HepG2 (cell line): Measurements from ENCODE around the gene TXNDC12. TPM values are rescaled to one million over a fixed set of nuclear protein-coding genes. Genes with fewer than 3 reads are reported as not detected.
A peak's percentile ranks its signal among the peaks of the same experiment; 100 is the strongest.

Experiments
- CBX1 ChIP-seq: IDR thresholded peaks from one replicate; pipeline ENCODE4 v1.6.1; 2016; ENCODE audit warnings: antibody characterized with exemption, low read depth
- CTCF ChIP-seq: sonication (generic); formaldehyde crosslinking; IDR thresholded peaks from 2 replicates; pipeline ENCODE4 v1.5.0; 2020; ENCODE audit warnings: mild to moderate bottlenecking, missing genetic modification reagents, moderate library complexity
- GMEB2 ChIP-seq: IDR thresholded peaks from 2 replicates; pipeline ENCODE4 v1.6.1; 2016; ENCODE audit warnings: missing biosample characterization, missing genetic modification reagents, low read depth
- KMT2B ChIP-seq: IDR thresholded peaks from 2 replicates; pipeline ENCODE4 v1.6.1; 2016; ENCODE audit warnings: missing genetic modification reagents, missing compliant biosample characterization
- MAZ ChIP-seq, 2 experiments: sonication (generic) in 1 of 2; formaldehyde crosslinking in 1 of 2; IDR thresholded peaks; 2 replicates each; pipeline versions ENCODE4 v1.5.0 to v1.6.1; 2012 to 2020; ENCODE audit warnings: low read depth in 2 of 2, mild to moderate bottlenecking in 2 of 2, borderline replicate concordance in 1 of 2, improper control_type of control experiment in 1 of 2, low read length in 1 of 2, missing genetic modification reagents in 1 of 2, moderate library complexity in 1 of 2
- MBD4 ChIP-seq: IDR thresholded peaks from 2 replicates; pipeline ENCODE4 v1.6.1; 2012; ENCODE audit warnings: low read length, inconsistent platforms, borderline replicate concordance
- NFYC ChIP-seq: IDR thresholded peaks from 2 replicates; pipeline ENCODE4 v1.6.1; 2016; ENCODE audit warnings: missing genetic modification reagents, missing compliant biosample characterization
- RFXAP ChIP-seq: sonication (generic); formaldehyde crosslinking; IDR thresholded peaks from 2 replicates; pipeline ENCODE4 v1.4.0; 2020; ENCODE audit warnings: missing genetic modification reagents, borderline replicate concordance
- RNF2 ChIP-seq: fragments of 450-650 bp; conservative IDR thresholded peaks from 2 replicates; pipeline ENCODE4 v1.6.1; 2016; ENCODE audit warnings: low read depth
- TARDBP ChIP-seq: sonication (generic); formaldehyde crosslinking; IDR thresholded peaks from 2 replicates; pipeline ENCODE4 v1.8.0; 2022; ENCODE audit warnings: mild to moderate bottlenecking, missing genetic modification reagents
- YEATS2 ChIP-seq: sonication (generic); formaldehyde crosslinking; IDR thresholded peaks from 2 replicates; pipeline ENCODE4 v1.4.0; 2020; ENCODE audit warnings: missing genetic modification reagents, borderline replicate concordance
- ZKSCAN8 ChIP-seq: IDR thresholded peaks from 2 replicates; pipeline ENCODE4 v1.6.1; 2016; ENCODE audit warnings: borderline replicate concordance, missing genetic modification reagents, missing compliant biosample characterization
- ZNF335 ChIP-seq: sonication (generic); formaldehyde crosslinking; IDR thresholded peaks from 2 replicates; pipeline ENCODE4 v1.4.0; 2020; ENCODE audit warnings: missing genetic modification reagents
- ZNF674 ChIP-seq: sonication (generic); formaldehyde crosslinking; IDR thresholded peaks from 2 replicates; pipeline ENCODE4 v1.5.0; 2020; ENCODE audit warnings: low read depth, mild to moderate bottlenecking, missing genetic modification reagents
- ZSCAN9 ChIP-seq: IDR thresholded peaks from 2 replicates; pipeline ENCODE4 v1.6.1; 2016; ENCODE audit warnings: borderline replicate concordance
- polyA plus RNA-seq, 8 experiments: library from polyadenylated mRNA; depleted of rRNA in 3 of 8; stranded (reverse) in 7 of 8; unstranded in 1 of 8; fragments of >200 nt; fragmentation: Illumina TruSeq in 4 of 8; extraction: Trizol in 4 of 8; gene quantifications; 2 replicates each; pipeline versions ENCODE4 v1.2.1 to v1.2.3, GENCODE V29; 2011 to 2016; ENCODE audit warnings: low read depth in 4 of 8, missing spikeins in 1 of 8, mixed read lengths in 1 of 8; ENCODE audit not compliant: insufficient read depth in 1 of 8
- total RNA-seq, 5 experiments: library from RNA; depleted of rRNA; stranded (reverse); fragments of >200 nt; fragmentation: Illumina TruSeq; extraction: Trizol; gene quantifications; 2 replicates each; pipeline ENCODE4 v1.2.3, GENCODE V29; 2016; ENCODE audit warnings: low read depth in 1 of 5
- TF ChIP-seq, protein P1 (sequence below): sonication (generic); formaldehyde crosslinking; IDR thresholded peaks from 2 replicates; pipeline ENCODE4 v1.4.0; 2020; ENCODE audit warnings: missing genetic modification reagents
- TF ChIP-seq, protein P2 (sequence below): IDR thresholded peaks from 2 replicates; pipeline ENCODE4 v1.6.1; 2018; ENCODE audit warnings: missing genetic modification reagents, mild to moderate bottlenecking, missing compliant biosample characterization
- TF ChIP-seq, protein P3 (sequence below), 2 experiments: sonication (generic) in 1 of 2; formaldehyde crosslinking in 1 of 2; IDR thresholded peaks; 2 replicates each; pipeline versions ENCODE4 v1.4.0 to v1.6.1; 2016 to 2020; ENCODE audit warnings: borderline replicate concordance in 1 of 2, low read depth in 1 of 2, mild to moderate bottlenecking in 1 of 2, missing genetic modification reagents in 1 of 2

Gene TXNDC12
- total and polyA plus RNA-seq, 2 of the 13 experiments (the other 11 are each of a cell fraction or from before 2014, with no cell fraction given): 65.6 to 67.2 TPM

DNA sequence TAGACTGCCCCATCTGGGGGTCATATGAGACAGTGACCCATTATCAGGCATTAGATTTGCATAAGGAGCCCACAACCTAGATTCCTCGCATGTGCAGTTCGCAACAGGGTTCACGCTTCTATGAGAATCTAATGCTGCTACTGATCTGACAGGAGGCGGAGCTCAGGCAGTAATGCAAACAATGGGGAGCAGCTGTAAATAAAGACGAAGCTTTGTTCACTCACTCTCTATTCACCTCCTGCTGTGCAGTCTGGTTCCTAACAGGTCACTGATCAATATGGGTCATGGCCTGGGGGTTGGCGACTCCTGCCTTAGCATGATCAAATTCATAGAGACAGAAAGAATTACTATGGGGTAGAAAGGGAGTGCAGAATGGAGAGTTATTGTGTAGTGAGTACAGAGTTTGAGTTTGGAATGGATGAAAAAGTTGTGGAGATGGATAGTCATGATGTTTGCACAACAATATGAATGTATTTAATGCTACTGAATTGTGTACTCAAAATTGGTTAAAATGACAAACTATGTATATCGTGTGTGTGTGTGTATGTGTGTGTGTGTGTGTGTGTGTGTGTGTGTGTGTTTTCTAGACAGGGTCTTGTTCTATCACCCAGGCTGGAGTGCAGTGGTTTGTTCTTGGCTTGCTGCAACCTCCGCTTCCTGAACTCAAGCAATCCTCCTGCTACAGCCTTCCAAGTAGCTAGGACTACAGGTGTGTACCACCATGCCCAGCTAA lies 43.3 kb upstream of the TXNDC12 start (continued):
- TF ChIP-seq MAZ (IDR thresholded peaks at IDR 0.05; ENCODE audit: borderline replicate concordance, low read depth, low read length) (no peak), MAZ (CRISPR knock-in tag; IDR thresholded peaks at IDR 0.05; ENCODE audit: low read depth) (no peak), CBX1 (no peak), TARDBP (CRISPR knock-in tag) (peak; percentile 88), ZKSCAN8 (CRISPR knock-in tag) (peak; percentile 56; the same call in 1 of the 2 replicates), ZNF674 (CRISPR knock-in tag) (no peak), RNF2 (no peak), RFXAP (no peak), ZNF335 (CRISPR knock-in tag) (no peak), ZSCAN9 (CRISPR knock-in tag) (no peak), CTCF (CRISPR knock-in tag) (0 out of 2 replicates have a peak, but pooled peaks have one; percentile 7), MBD4 (no peak), GMEB2 (CRISPR knock-in tag) (no peak), YEATS2 (CRISPR knock-in tag) (no peak), KMT2B (CRISPR knock-in tag) (0 out of 2 replicates have a peak, but pooled peaks have one; percentile 28), NFYC (CRISPR knock-in tag) (no peak)
- TF ChIP-seq, protein P1, sequence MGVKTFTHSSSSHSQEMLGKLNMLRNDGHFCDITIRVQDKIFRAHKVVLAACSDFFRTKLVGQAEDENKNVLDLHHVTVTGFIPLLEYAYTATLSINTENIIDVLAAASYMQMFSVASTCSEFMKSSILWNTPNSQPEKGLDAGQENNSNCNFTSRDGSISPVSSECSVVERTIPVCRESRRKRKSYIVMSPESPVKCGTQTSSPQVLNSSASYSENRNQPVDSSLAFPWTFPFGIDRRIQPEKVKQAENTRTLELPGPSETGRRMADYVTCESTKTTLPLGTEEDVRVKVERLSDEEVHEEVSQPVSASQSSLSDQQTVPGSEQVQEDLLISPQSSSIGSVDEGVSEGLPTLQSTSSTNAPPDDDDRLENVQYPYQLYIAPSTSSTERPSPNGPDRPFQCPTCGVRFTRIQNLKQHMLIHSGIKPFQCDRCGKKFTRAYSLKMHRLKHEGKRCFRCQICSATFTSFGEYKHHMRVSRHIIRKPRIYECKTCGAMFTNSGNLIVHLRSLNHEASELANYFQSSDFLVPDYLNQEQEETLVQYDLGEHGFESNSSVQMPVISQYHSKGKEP (CRISPR knock-in tag): no peak
- TF ChIP-seq, protein P2, sequence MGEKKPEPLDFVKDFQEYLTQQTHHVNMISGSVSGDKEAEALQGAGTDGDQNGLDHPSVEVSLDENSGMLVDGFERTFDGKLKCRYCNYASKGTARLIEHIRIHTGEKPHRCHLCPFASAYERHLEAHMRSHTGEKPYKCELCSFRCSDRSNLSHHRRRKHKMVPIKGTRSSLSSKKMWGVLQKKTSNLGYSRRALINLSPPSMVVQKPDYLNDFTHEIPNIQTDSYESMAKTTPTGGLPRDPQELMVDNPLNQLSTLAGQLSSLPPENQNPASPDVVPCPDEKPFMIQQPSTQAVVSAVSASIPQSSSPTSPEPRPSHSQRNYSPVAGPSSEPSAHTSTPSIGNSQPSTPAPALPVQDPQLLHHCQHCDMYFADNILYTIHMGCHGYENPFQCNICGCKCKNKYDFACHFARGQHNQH (CRISPR knock-in tag): peak; percentile 65; the same call in 1 of the 2 replicates
- TF ChIP-seq, protein P3, sequence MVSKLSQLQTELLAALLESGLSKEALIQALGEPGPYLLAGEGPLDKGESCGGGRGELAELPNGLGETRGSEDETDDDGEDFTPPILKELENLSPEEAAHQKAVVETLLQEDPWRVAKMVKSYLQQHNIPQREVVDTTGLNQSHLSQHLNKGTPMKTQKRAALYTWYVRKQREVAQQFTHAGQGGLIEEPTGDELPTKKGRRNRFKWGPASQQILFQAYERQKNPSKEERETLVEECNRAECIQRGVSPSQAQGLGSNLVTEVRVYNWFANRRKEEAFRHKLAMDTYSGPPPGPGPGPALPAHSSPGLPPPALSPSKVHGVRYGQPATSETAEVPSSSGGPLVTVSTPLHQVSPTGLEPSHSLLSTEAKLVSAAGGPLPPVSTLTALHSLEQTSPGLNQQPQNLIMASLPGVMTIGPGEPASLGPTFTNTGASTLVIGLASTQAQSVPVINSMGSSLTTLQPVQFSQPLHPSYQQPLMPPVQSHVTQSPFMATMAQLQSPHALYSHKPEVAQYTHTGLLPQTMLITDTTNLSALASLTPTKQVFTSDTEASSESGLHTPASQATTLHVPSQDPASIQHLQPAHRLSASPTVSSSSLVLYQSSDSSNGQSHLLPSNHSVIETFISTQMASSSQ (IDR thresholded peaks at IDR 0.05; ENCODE audit: low read depth): no peak
- TF ChIP-seq, protein P3 (CRISPR knock-in tag; IDR thresholded peaks at IDR 0.05; ENCODE audit: borderline replicate concordance): 0 out of 2 replicates have a peak, but pooled peaks have one; percentile 22
